Measurements from ENCODE around the gene NTF3.

NTF3 gene

DNA sequence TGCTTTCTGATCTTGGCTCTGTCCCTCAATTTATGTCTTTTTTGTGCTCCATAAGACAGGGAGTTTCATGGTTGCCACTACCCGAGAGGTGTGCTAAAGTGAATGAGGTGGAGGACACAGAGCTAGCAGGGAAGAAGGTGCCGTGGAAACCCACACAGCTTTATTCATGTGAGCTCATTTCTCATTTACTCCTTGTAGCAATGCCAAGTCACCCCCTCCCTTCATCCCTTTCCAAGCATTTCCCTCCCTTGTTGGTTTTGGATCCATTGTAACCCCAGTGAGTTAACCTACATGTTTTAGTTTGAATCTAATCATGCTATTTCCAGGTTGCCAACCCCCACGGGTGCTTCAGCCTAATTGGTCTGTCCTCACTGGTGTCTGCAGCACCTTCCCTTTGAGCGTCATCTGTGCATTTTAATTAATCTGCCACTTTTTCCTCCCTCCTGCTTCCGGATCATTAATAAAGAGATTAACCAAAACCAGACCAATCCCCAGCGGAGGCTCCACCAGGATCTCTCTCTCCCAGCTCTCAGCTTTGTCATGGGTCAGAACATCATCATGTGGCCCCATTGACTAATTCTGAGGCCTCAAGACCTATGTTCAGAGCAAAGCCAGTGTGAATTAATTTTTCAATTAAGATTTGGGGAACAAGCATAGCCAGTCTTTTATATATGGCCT lies 56.2 kb downstream of the NTF3 start:
- no peak for DNase-seq (ENCODE audit: low read depth in 2 of 2)

GRCh38 chr12:5488626-5488955 lies 56.7 kb downstream of the NTF3 start:
- no peak for DNase-seq (ENCODE audit: low read depth in 2 of 2)

GRCh38 chr12:5489017-5489416 lies 57.1 kb downstream of the NTF3 start:
- DNase-seq (ENCODE audit: low read depth in 2 of 2): no peak

DNA sequence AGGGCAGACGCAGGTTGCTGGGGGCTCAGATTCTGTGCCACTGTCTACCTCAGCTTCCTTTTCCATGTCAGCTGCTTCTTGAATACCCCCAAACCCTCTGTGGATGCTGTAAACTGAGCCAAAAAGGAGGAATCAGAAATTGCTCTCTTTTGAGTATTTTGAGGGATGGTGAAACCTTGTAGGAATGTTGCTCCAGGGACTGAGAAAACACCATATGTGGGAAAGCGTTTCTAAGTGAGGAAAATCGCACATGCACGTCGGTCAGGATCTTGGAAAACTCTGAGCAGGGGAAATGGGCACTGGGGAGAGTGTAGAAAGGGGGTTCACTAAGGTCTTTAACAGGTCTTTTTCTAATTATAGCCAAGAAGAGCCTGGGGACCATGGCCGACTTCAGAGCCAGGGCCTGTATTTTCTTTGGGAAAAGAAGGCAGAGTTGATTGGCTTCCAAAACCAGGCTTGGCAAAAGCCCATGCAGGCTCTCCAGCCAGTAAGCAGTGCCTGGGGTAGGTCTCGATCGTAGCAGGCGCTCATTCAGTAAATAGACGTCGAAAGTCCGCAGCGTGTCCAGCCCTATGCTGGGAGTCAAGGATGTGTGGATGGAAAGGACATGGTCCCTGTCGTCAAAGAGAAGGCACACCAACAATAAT lies 58.0 kb downstream of the NTF3 start:
- DNase-seq (ENCODE audit: low read depth in 2 of 2): no peak

GRCh38 chr12:5492562-5492961 lies 60.7 kb downstream of the NTF3 start:
- DNase-seq (ENCODE audit: low read depth in 2 of 2): no peak

GRCh38 chr12:5493018-5493417 lies 61.1 kb downstream of the NTF3 start:
- no peak for DNase-seq (ENCODE audit: low read depth in 2 of 2)

DNA sequence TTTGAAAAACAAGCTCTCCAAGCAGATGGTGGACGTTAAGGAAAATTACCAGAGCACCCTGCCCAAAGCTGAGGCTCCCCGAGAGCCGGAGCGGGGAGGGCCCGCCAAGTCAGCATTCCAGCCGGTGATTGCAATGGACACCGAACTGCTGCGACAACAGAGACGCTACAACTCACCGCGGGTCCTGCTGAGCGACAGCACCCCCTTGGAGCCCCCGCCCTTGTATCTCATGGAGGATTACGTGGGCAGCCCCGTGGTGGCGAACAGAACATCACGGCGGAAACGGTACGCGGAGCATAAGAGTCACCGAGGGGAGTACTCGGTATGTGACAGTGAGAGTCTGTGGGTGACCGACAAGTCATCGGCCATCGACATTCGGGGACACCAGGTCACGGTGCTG lies 62.4 kb downstream of the NTF3 start:
- no peak for DNase-seq (ENCODE audit: low read depth in 2 of 2)

DNA sequence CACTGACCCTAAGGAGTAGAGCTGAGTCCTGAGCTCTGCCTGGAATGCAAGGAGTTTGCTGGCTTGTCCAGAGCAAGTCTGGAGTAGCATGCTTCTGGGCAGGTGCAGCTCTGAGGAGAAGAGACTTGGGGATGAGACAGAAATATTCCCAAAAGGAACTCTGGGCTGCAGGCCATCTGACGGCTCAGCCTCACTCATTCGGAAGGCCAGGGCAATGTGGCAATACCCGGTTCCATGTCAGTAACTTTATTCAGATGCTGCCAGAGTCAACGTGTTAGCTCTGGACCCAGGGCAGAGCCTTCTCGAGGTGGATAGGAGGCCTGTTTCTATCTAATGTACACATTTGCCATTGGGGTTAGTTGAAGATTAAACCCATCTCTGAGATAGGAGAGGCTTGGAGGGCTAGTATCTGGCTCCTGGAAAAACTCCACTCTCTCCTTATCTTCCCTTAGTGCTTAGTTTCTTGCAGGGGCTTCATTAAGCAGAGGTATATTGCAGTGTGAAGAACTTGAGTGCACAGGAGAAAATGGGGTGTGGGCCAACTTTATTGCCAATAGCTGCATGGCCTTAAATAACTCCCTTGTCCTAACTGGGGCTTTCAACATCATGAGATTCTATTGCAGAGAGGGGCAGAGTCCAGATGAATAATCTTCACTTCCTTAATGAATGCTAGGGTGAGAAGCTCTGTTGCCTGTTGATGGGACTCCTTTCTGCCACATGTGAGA lies 65.6 kb downstream of the NTF3 start:
- no peak for DNase-seq (ENCODE audit: low read depth in 2 of 2)

- no peak for DNase-seq (ENCODE audit: low read depth in 2 of 2)
Observed at GRCh38 chr12:5498076-5498475, 66.2 kb downstream of the NTF3 start.

- DNase-seq (ENCODE audit: low read depth in 2 of 2): no peak
Observed at GRCh38 chr12:5498806-5499205, 66.9 kb downstream of the NTF3 start.

- DNase-seq (ENCODE audit: low read depth in 2 of 2): no peak
Observed at GRCh38 chr12:5499566-5500330, 67.8 kb downstream of the NTF3 start.

GRCh38 chr12:5500331-5500659 lies 68.4 kb downstream of the NTF3 start:
- DNase-seq (ENCODE audit: low read depth in 2 of 2): no peak

GRCh38 chr12:5503774-5504173 lies 71.9 kb downstream of the NTF3 start:
- DNase-seq (ENCODE audit: low read depth in 2 of 2): no peak

- DNase-seq (ENCODE audit: low read depth in 2 of 2): no peak
Observed at GRCh38 chr12:5505116-5505515, 73.2 kb downstream of the NTF3 start.

GRCh38 chr12:5505751-5506150 lies 73.8 kb downstream of the NTF3 start:
- no peak for DNase-seq (ENCODE audit: low read depth in 2 of 2)

DNA sequence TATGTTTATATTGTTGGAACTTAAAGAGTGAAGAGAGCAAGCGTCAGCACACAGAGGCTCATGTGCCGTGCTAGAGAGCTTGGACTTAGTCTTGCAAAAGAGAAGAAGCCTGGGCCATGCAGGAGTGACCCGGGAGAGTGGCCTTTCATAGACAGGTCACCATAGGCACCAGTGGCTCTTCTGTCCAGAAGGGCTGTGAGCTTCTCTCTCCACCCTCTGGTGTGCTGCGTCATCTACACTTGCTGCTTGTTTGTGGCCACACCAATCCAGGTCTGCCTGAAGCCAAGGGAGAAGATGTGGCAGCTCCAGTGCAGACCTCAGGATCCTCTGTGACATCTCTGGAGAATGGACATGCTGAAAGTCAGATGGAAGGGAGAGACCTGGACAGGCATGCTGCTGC lies 74.4 kb downstream of the NTF3 start:
- DNase-seq (ENCODE audit: low read depth in 2 of 2): no peak

- no peak for DNase-seq (ENCODE audit: low read depth in 2 of 2)
Observed at GRCh38 chr12:5506821-5507231, 74.9 kb downstream of the NTF3 start.

- DNase-seq (ENCODE audit: low read depth in 2 of 2): no peak
Observed at GRCh38 chr12:5507401-5507935, 75.6 kb downstream of the NTF3 start.

DNA sequence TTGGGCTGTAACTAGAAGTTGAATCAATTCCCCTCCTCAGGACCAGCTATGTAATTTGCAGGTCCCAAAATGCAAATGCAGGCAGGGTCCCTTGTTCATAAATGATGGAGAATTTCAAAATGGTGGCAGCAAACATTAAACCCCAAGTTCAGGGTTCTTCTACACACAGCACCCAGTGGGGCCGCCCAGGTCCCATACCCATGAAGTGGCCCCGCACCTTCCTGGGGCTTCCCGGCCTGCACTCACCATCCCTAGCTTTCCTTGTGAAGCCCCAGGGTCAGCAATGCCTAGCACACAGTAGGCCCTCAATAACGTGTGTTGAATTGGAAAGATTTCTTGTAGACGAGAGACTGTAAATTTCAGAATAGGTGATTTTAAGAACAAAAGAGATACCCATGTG lies 76.0 kb downstream of the NTF3 start:
- DNase-seq (ENCODE audit: low read depth in 2 of 2): no peak

- no peak for DNase-seq (ENCODE audit: low read depth in 2 of 2)
Observed at GRCh38 chr12:5509102-5509501, 77.2 kb downstream of the NTF3 start.

GRCh38 chr12:5509557-5509956 lies 77.6 kb downstream of the NTF3 start:
- no peak for DNase-seq (ENCODE audit: low read depth in 2 of 2)

DNA sequence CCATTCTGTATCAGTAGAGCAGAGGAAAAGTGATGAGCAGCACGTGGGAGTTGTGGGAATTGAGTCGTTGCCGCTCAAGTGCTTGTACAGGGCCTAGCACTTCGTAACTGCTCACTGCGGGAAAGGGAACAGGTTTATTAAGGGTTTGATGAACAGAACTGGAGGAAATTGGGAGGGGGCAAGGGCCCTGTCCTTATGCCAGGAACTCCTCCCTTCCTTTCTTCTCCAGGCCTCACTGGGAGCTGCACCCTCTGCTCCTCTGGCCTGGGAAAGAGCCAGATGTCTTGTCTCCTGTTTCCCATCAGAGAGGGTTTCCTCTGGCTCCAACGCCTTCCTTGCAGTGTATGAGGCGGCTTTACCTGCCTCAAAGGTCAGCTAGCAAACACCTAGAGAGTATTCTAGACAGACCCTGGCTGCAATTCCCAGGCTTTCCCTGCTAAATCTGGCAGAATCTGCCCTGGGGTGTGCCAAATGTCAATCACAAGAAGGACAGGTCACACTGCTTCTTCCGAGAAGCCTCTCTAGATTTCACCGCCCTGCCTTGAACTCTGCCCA lies 78.4 kb downstream of the NTF3 start:
- DNase-seq (ENCODE audit: low read depth in 2 of 2): no peak
